ENCODE data around the gene PWP1.
"Not testable (repeated sequence)": the region's sequence is repeated elsewhere in the genome, so short reads cannot be mapped to it uniquely, and the experiment has no call there.

PWP1 gene

DNA sequence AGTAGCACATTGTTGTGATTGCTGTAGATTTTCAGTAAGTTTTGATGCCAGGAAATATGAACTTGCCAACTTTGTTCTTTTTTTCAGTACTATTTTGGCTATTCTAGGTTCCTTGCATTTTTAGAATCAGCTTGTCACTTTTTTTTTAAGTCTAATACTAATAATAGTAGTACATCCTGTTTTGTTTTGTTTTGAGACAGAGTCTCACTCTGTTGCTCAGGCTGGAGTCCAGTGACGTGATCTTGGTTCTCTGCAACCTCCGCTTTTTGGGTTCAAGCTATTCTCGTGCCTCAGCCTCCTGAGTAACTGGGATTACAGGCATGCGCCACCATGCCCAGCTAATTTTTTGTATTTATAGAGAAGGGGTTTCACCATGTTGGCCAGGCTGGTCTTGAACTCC, 16.5 kb downstream of the PWP1 start:
- in situ Hi-C loops (cut with MboI; ENCODE audit: low sequenced_read_pairs, unreplicated experiment), result no loop called here
- TF ChIP-seq, protein P1, sequence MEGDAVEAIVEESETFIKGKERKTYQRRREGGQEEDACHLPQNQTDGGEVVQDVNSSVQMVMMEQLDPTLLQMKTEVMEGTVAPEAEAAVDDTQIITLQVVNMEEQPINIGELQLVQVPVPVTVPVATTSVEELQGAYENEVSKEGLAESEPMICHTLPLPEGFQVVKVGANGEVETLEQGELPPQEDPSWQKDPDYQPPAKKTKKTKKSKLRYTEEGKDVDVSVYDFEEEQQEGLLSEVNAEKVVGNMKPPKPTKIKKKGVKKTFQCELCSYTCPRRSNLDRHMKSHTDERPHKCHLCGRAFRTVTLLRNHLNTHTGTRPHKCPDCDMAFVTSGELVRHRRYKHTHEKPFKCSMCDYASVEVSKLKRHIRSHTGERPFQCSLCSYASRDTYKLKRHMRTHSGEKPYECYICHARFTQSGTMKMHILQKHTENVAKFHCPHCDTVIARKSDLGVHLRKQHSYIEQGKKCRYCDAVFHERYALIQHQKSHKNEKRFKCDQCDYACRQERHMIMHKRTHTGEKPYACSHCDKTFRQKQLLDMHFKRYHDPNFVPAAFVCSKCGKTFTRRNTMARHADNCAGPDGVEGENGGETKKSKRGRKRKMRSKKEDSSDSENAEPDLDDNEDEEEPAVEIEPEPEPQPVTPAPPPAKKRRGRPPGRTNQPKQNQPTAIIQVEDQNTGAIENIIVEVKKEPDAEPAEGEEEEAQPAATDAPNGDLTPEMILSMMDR (IDR thresholded peaks at IDR 0.05; ENCODE audit: borderline replicate concordance, control extremely low read depth, extremely low read depth, insufficient read depth, missing control alignments), result no peak
- no peak for DNase-seq (ENCODE audit: low spot score)

DNA sequence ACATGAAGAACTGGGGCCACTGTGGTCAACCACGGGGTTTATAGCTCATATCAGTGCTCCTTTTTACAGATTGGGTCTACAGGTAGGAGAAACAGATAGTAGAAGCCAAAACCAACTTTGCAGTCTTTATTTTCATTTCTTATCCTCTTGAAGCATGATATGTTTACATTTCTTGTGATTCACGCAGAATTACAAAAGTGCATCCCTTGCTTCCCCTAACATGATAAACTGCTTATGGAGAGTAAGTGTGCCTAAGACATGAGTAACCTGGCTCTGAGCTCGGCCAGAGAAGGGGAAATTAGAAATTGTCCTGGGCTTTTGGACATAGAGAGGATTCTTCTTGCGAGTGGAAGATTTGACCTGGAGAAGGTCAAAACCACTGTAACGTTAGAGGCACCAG, 18.4 kb downstream of the PWP1 start:
- in situ Hi-C loops (cut with MboI; ENCODE audit: low sequenced_read_pairs, unreplicated experiment), result no loop called here
- no peak for DNase-seq (ENCODE audit: low spot score)
- TF ChIP-seq, protein P1 (IDR thresholded peaks at IDR 0.05; ENCODE audit: borderline replicate concordance, control extremely low read depth, extremely low read depth, insufficient read depth, missing control alignments), result no peak

DNA sequence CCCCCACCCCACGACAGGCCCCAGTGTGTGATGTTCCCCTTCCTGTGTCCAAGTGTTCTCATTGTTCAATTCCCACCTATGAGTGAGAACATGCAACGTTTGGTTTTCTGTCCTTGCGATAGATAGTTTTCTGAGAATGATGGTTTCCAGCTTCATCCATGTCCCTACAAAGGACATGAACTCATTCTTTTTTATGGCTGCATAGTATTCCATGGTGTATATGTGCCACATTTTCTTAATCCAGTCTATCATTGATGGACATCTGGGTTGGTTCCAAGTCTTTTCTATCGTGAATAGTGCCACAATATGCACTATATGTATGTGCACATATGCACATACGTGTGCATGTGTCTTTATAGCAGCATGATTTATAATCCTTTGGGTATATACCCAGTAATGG, 19.9 kb downstream of the PWP1 start:
- in situ Hi-C loops (cut with MboI; ENCODE audit: low sequenced_read_pairs, unreplicated experiment), result not testable (repeated sequence)

DNA sequence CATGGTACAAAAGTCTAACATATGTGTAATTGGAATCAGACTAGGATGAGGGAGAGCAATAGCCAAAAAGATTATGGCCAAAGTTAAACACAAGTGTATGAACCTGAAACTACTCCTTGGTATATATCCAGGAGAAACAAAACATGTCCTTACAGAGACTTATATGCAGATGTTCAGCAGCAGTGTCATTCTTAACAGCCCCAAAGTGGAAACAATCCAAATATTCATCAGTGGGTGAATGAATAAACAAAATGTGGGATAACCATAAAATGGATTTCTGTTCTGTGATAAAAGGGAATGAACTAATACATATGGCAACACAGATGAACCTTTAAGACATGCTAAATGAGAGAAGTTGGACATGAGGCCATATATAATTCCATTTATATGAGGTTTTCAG, 30.2 kb downstream of the PWP1 start:
- TF ChIP-seq, protein P1 (IDR thresholded peaks at IDR 0.05; ENCODE audit: borderline replicate concordance, control extremely low read depth, extremely low read depth, insufficient read depth, missing control alignments), result no peak
- in situ Hi-C loops (cut with MboI; ENCODE audit: low sequenced_read_pairs, unreplicated experiment), result no loop called here
- DNase-seq (ENCODE audit: low spot score), result no peak

More for the DNA sequence above, 19.9 kb downstream of the PWP1 start:
- not testable (repeated sequence) for DNase-seq (ENCODE audit: low spot score)

DNA sequence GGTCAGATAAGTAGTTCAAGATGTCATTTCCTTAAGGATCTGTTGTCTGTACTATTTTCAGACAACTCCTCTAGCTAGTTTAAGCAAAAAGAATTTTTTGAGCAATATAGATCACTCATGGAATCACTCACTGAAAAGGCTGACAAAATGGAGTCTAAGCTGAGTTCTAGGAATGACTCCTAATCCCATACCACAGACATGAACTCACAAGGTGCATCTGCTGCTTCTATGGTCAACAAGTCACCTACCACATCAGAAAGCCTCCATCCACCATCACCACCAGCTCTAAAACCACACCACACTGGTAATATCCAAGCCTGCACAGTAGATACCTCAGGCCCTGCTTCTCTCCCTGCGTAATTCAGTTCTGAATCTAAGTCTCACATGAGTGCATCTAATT, 33.0 kb downstream of the PWP1 start:
- in situ Hi-C loops (cut with MboI; ENCODE audit: low sequenced_read_pairs, unreplicated experiment), result no loop called here
- TF ChIP-seq, protein P1 (IDR thresholded peaks at IDR 0.05; ENCODE audit: borderline replicate concordance, control extremely low read depth, extremely low read depth, insufficient read depth, missing control alignments), result no peak
- no peak for DNase-seq (ENCODE audit: low spot score)

DNA sequence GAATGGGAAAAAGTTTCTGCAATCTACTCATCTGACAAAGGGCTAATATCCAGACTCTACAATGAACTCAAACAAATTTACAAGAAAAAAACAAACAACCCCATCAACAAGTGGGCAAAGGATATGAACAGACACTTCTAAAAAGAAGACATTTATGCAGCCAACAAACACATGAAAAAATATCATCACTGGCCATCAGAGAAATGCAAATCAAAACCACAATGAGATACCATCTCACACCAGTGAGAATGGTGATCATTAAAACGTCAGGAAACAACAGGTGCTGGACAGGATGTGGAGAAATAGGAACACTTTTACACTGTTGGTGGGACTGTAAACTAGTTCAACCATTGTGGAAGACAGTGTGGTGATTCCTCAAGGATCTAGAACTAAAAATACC, 41.7 kb downstream of the PWP1 start:
- DNase-seq (ENCODE audit: low spot score); in situ Hi-C loops (cut with MboI; ENCODE audit: low sequenced_read_pairs, unreplicated experiment): not testable (repeated sequence)

DNA sequence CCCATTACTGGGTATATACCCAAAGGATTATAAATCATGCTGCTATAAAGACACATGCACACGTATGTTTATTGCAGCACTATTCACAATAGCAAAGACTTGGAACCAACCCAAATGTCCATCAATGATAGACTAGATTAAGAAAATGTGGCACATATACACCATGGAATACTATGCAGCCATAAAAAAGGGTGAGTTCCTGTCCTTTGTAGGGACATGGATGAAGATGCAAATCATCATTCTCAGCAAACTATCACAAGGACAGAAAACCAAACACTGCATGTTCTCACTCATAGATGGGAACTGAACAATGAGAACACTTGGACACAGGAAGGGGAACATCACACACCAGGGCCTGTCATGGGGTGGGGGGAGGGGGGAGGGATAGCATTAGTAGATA, 42.1 kb downstream of the PWP1 start:
- DNase-seq (ENCODE audit: low spot score), result not testable (repeated sequence)

DNA sequence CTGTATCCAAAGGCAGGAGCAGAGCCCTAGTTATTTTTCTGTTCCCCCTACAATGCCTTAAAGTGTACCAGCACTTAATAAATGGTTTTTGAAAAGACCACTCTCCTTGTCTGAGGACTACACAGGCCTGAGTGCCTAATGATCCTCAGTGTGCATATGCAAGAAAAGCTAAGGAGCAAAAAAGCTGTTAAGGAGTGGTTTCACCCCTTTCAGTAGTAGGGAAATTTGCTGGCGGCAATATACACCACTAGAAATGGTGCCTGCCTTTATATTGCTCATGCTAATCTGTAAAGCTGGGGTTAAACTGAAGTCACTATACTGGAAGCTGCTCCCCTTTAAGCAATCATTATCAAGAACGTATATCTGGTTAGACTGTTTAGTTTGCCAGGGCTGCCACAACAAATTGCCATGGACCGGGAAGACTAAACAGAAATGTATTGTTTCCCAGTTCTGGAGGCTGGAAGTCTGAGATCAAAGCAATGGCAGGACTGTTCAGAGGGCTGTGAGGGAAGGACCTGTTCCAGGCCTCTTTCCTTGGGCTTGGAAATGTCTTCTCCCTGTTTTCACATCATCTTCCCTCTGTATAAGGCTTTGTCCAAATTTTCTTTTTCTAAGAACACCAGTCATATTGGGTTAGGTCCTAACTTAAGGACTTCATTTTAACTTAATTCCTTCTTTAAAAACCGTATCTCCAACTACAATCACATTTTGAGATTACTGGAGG, 45.2 kb downstream of the PWP1 start:
- no peak for DNase-seq (ENCODE audit: low spot score)
- in situ Hi-C loops (cut with MboI; ENCODE audit: low sequenced_read_pairs, unreplicated experiment), result no loop called here
- TF ChIP-seq, protein P1 (IDR thresholded peaks at IDR 0.05; ENCODE audit: borderline replicate concordance, control extremely low read depth, extremely low read depth, insufficient read depth, missing control alignments), result no peak

More for the DNA sequence above, 42.1 kb downstream of the PWP1 start:
- in situ Hi-C loops (cut with MboI; ENCODE audit: low sequenced_read_pairs, unreplicated experiment), result not testable (repeated sequence)

Data from GM13976 (cell line).